ENCODE results near the gene KLHL22. TPM values are rescaled to one million over a fixed set of nuclear protein-coding genes. Genes with fewer than 3 reads are reported as not detected.
A peak's percentile ranks its signal among the peaks of the same experiment; 100 is the strongest.

Gene KLHL22
- total RNA-seq, 1 donor from 2014 or later, result 58.4 TPM

DNA sequence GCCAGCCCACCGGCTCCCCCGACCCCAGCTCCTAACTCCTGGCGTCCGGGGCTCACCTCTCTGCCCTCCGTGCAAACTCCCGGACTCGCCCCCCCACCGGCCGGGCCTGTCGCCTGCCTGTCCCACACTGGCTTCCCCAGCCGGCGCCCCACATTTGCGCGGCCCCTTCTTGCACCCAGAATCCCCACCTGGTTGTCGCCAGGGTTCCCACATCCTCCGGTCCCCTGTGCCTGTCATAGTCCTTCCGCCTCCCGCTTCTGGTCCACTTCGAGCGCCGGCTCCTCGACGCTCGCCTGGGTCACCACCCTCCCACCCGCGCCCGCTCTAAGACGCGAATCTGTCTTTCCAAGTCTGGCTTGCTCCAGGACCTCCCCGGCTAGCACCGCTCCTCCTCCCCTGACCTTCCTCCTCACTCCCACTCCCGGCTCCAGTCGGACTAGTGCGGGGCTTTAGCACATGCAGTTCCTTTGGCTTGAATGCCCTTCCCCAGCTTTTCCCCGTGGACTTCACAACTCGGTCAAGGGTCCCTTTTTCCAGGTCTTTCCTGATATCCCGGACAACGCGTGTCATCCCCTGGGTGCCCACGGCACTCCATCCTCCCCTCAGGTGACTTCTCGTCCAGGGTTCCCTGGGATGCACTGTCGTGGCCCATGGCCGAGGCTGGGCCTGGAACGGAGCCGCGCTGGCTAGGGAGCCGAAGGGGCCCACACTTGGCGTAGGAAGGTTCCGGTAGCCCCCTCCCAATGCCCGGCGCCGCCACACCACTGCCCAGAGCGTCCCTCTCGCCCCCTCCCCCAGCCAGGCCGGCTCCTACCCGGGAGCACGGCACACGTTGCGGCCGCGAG is 58.6 kb downstream of the KLHL22 start:
- Mint-ChIP-seq H3K9me3 (no peaks in the 10 kb centered on the region), H3K27me3 (ENCODE audit: low read depth) (peaks cover 4% of the 10 kb centered on the region), H3K36me3 (peaks cover 3% of the 10 kb centered on the region), H3K4me1 (peaks cover 28% of the 10 kb centered on the region), H3K27ac (peak overlapping the region; percentile 97), H3K4me3 (peak overlapping the region; percentile 95)
- TF ChIP-seq, protein P1, sequence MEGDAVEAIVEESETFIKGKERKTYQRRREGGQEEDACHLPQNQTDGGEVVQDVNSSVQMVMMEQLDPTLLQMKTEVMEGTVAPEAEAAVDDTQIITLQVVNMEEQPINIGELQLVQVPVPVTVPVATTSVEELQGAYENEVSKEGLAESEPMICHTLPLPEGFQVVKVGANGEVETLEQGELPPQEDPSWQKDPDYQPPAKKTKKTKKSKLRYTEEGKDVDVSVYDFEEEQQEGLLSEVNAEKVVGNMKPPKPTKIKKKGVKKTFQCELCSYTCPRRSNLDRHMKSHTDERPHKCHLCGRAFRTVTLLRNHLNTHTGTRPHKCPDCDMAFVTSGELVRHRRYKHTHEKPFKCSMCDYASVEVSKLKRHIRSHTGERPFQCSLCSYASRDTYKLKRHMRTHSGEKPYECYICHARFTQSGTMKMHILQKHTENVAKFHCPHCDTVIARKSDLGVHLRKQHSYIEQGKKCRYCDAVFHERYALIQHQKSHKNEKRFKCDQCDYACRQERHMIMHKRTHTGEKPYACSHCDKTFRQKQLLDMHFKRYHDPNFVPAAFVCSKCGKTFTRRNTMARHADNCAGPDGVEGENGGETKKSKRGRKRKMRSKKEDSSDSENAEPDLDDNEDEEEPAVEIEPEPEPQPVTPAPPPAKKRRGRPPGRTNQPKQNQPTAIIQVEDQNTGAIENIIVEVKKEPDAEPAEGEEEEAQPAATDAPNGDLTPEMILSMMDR (IDR thresholded peaks at IDR 0.05; ENCODE audit: unreplicated experiment), result no peak
- no peak for DNase-seq (ENCODE audit: low spot score in 2 of 2, unreplicated experiment in 2 of 2)

DNA sequence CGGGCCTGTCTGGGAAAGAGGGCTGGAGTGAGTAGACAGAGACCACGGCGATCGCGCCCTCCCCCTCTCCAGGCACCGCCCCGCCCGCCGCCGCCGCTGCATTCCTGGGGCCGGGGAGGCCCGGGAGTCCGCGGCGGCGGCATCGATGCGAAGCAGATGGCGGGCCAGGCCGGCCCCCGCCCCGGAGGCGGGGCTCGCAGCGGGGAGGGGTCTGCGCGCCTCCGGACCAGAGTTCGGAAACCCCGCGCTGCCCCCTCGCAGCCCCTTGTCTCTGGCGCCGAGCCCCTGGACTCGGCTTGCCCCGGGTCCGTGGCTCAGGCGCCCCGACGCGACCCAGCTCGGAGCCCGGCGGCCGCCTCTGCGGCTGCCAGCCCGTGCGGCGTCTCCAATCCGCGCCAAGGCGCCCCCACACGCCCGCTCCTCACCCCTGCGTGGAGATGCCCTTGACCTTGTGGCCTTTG is 59.3 kb downstream of the KLHL22 start:
- peak overlapping the region; percentile 5 for H3K27ac Mint-ChIP-seq
- H3K4me1 Mint-ChIP-seq, result peaks cover 31% of the 10 kb centered on the region
- peaks cover 8% of the 10 kb centered on the region for H3K27me3 Mint-ChIP-seq (ENCODE audit: low read depth)
- DNase-seq (ENCODE audit: low spot score in 2 of 2, unreplicated experiment in 2 of 2), result peak; percentile 62 to 79
- H3K4me3 Mint-ChIP-seq, result peak overlapping the region; percentile 95
- H3K36me3 Mint-ChIP-seq, result peaks cover 3% of the 10 kb centered on the region
- no peaks in the 10 kb centered on the region for H3K9me3 Mint-ChIP-seq
- TF ChIP-seq, protein P1 (IDR thresholded peaks at IDR 0.05; ENCODE audit: unreplicated experiment), result no peak

DNA sequence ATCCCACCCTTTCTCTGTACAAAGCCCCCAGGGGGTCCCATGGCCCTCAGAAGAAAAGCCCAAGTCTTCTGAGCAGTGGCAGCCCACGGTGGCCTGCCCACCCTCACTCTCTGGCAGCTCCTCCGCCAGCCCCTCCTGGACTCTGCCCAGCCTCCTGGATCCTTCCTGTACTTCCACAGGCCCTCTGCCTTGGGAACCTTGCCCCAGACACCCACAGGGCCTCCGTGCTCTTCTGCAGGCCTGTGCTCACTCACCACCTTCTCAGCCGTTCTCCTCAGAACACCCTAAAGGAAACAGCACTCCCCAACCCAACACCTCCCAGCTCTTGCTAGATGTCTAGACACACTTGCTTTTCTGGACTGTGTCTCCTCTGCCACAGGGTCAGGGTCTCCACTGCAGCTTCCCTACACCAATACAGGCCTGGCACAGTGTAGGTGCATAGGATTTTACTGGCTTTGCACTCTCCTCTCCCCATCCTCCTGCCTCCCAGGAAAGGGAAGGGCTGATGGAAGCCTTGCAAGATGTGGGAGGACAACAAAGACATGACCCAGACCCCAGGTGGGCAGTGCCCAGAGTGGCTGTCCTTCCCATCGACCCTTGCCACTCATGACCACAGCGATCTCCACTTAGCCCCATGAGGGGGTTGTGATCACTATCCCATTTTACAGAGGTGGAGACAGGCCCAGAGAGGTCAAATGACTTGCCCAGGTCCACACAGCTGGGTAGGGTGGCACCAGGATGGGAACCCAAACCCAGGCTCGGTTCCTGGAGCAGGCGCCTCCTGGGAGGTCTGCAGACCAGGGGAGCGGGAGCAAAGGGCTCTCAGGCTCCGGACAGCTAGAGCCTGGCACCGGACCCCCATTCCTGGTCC is 59.9 kb downstream of the KLHL22 start:
- peaks cover 10% of the 10 kb centered on the region for H3K27me3 Mint-ChIP-seq (ENCODE audit: low read depth)
- TF ChIP-seq, protein P1 (IDR thresholded peaks at IDR 0.05; ENCODE audit: unreplicated experiment), result no peak
- H3K4me3 Mint-ChIP-seq, result peak overlapping the region; percentile 62
- H3K27ac Mint-ChIP-seq, result peak overlapping the region; percentile 48
- H3K9me3 Mint-ChIP-seq, result no peaks in the 10 kb centered on the region
- H3K36me3 Mint-ChIP-seq, result peaks cover 3% of the 10 kb centered on the region
- peaks cover 33% of the 10 kb centered on the region for H3K4me1 Mint-ChIP-seq
- no peak for DNase-seq (ENCODE audit: low spot score in 2 of 2, unreplicated experiment in 2 of 2)

DNA sequence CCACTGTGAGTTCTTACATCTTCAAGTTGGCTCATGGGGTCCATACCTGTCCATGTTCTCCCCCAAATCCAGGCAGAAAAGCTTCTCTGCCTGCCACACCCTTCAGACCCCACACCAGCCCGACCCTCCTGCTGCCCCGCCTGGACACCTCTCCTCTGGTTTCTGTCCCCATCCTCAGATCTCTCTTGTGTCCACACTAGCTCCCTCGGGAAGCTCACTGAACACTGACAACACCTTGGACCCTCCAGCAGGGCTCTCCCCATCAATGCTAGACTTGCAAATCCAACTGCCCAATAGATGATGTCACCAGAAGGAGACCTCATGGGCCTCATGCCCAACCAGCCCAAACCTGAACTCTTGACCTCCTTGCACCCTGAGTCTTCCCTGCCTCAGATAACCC is 60.8 kb downstream of the KLHL22 start:
- Mint-ChIP-seq H3K36me3 (peaks cover 3% of the 10 kb centered on the region), H3K27me3 (ENCODE audit: low read depth) (peaks cover 14% of the 10 kb centered on the region), H3K4me1 (peaks cover 33% of the 10 kb centered on the region), H3K9me3 (no peaks in the 10 kb centered on the region), H3K27ac (peak overlapping the region; percentile 48), H3K4me3 (peak overlapping the region; percentile 25)
- no peak for DNase-seq (ENCODE audit: low spot score in 2 of 2, unreplicated experiment in 2 of 2)
- TF ChIP-seq, protein P1 (IDR thresholded peaks at IDR 0.05; ENCODE audit: unreplicated experiment), result no peak

DNA sequence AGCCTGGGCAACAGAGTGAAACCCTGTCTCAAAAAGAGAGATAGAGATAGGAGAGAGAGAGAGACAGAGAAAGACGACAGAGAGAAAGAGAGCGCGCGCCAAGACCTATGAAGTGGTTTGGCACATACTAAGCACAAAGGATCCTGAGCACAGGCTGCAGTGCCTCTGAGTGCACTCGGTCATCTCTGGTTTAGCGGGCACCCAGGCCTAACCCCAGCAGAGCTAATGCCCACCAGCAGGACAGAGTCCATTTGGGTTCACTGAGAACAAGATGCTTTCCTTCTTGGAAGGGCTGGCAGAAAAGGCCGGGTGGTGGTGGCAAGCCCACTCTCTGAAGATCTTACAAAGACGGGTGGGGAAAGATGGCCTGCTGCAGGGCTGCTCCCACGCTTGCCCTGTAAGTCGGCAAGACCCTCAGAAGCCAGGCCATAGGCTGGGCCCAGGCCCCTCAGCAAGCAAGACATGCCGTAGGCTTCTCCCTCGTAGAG is 61.3 kb downstream of the KLHL22 start:
- H3K9me3 Mint-ChIP-seq, result no peaks in the 10 kb centered on the region
- H3K36me3 Mint-ChIP-seq, result peaks cover 3% of the 10 kb centered on the region
- peaks cover 33% of the 10 kb centered on the region for H3K4me1 Mint-ChIP-seq
- DNase-seq (ENCODE audit: low spot score in 2 of 2, unreplicated experiment in 2 of 2), result no peak
- H3K4me3 Mint-ChIP-seq, result peak overlapping the region; percentile 7
- peaks cover 14% of the 10 kb centered on the region for H3K27me3 Mint-ChIP-seq (ENCODE audit: low read depth)
- TF ChIP-seq, protein P1 (IDR thresholded peaks at IDR 0.05; ENCODE audit: unreplicated experiment), result no peak
- peak overlapping the region; percentile 77 for H3K27ac Mint-ChIP-seq

All from mesothelial cell of epicardium (in vitro differentiated cells).